Endothelial cell of umbilical vein (primary cell): ENCODE results near the gene MED4. TPM values are rescaled to one million over a fixed set of nuclear protein-coding genes. Genes with fewer than 3 reads are reported as not detected.
A peak's percentile ranks its signal among the peaks of the same experiment; 100 is the strongest.

ENCODE experiments used
- BruUV-seq: library from RNA; stranded (reverse); fragments of 400-500 nt; replicated peaks from 2 replicates; lab custom pipeline; 2021; lab: Mats Ljungman, UMichigan
- CTCF ChIA-PET: fragments of 300-600, 350-600 bp; sonication (Branson Sonifier 250); formaldehyde crosslinking; loops from one replicate; lab custom pipeline; 2021; ENCODE audit warnings: antibody characterized with exemption, inconsistent platforms; lab: Charles Lee
- POLR2A ChIA-PET: fragments of 300-600, 350-600 bp; sonication (Branson Sonifier 250); formaldehyde crosslinking; loops from one replicate; lab custom pipeline; 2021; ENCODE audit warnings: antibody characterized with exemption, inconsistent platforms; lab: Charles Lee
- DNase-seq: peaks from one replicate; pipeline ENCODE4 v3.0.0-alpha.2; 2011; ENCODE audit warnings: low read depth, low spot score
- FAIRE-seq: peaks from 2 replicates; lab custom pipeline; 2011; peaks lifted over from hg19 to GRCh38; lab: Jason Lieb, UNC
- H2AFZ ChIP-seq: 2 replicates; pipeline ENCODE4 v1.6.0; 2012; ENCODE audit warnings: low read depth, low read length, control low read depth, inconsistent platforms
- H3K27ac ChIP-seq: 2 replicates; pipeline ENCODE4 v1.5.1; 2011; ENCODE audit warnings: low read depth, mild to moderate bottlenecking, control low read depth, low read length, moderate library complexity; ENCODE audit not compliant: insufficient read depth
- H3K27me3 ChIP-seq, 2 experiments: 2 replicates each; pipeline versions ENCODE4 v1.6.0 to v1.6.1; 2011; ENCODE audit warnings: low read length in 2 of 2, mixed read lengths in 1 of 2; ENCODE audit not compliant: control insufficient read depth in 2 of 2, insufficient read depth in 2 of 2
- H3K36me3 ChIP-seq, 2 experiments: 2 replicates in 1 of 2; 3 replicates in 1 of 2; pipeline ENCODE4 v1.5.1; 2011; ENCODE audit warnings: low read length in 2 of 2, mild to moderate bottlenecking in 1 of 2, moderate library complexity in 1 of 2; ENCODE audit not compliant: control insufficient read depth in 2 of 2, insufficient read depth in 2 of 2; ENCODE audit errors: extremely low read depth in 1 of 2
- H3K4me1 ChIP-seq: 3 replicates; pipeline ENCODE4 v1.5.1; 2011; ENCODE audit warnings: mild to moderate bottlenecking, low read length; ENCODE audit not compliant: control insufficient read depth, insufficient read depth; ENCODE audit errors: extremely low read depth
- H3K4me2 ChIP-seq: 2 replicates; pipeline ENCODE4 v1.6.1; 2011; ENCODE audit warnings: low read length, control low read depth, mixed read lengths; ENCODE audit not compliant: insufficient read depth
- H3K4me3 ChIP-seq, 3 experiments: fragments of 200-600 bp in 1 of 3; sonication (generic), shearing (Covaris generic) in 1 of 3; replicated peaks in 1 of 3; 2 replicates each; pipeline ENCODE4 v1.5.1; 2011 to 2016; ENCODE audit warnings: control low read depth in 3 of 3, low read length in 3 of 3, mild to moderate bottlenecking in 2 of 3, inconsistent platforms in 1 of 3, low read depth in 1 of 3, moderate library complexity in 1 of 3; ENCODE audit not compliant: insufficient read depth in 1 of 3
- H3K79me2 ChIP-seq: 2 replicates; pipeline ENCODE4 v1.6.0; 2012; ENCODE audit warnings: low read length, inconsistent platforms; ENCODE audit not compliant: control insufficient read depth, insufficient read depth
- H3K9ac ChIP-seq: replicated peaks from 2 replicates; pipeline ENCODE3; 2011; ENCODE audit warnings: low read length, control low read depth; ENCODE audit not compliant: insufficient read depth; ENCODE audit errors: extremely low read depth
- H3K9me1 ChIP-seq: replicated peaks from 3 replicates; pipeline ENCODE4 v1.6.0; 2011; ENCODE audit warnings: mild to moderate bottlenecking, low read length; ENCODE audit not compliant: control insufficient read depth, insufficient read depth; ENCODE audit errors: extremely low read depth
- H3K9me3 ChIP-seq: replicated peaks from 2 replicates; pipeline ENCODE4 v1.5.1; 2012; ENCODE audit warnings: low read length, inconsistent platforms; ENCODE audit not compliant: control insufficient read depth, insufficient read depth
- H4K20me1 ChIP-seq: replicated peaks from 2 replicates; pipeline ENCODE3; 2011; ENCODE audit warnings: mild to moderate bottlenecking, low read length; ENCODE audit not compliant: control insufficient read depth, insufficient read depth; ENCODE audit errors: extremely low read depth
- CTCF ChIP-seq, 2 donors: IDR thresholded peaks; 1 replicate in 1 of 2; 2 replicates in 1 of 2; pipeline ENCODE4 v1.5.1; 2011; ENCODE audit warnings: low read length in 2 of 2, mild to moderate bottlenecking in 2 of 2, moderate library complexity in 2 of 2, control low read depth in 1 of 2, inconsistent platforms in 1 of 2, low read depth in 1 of 2; ENCODE audit not compliant: insufficient read depth in 1 of 2; ENCODE audit errors: extremely low read depth in 1 of 2
- EZH2 ChIP-seq: IDR thresholded peaks from 2 replicates; pipeline ENCODE4 v1.6.1; 2012; ENCODE audit warnings: borderline replicate concordance, low read depth, mild to moderate bottlenecking, moderate library complexity, low read length, inconsistent platforms; ENCODE audit not compliant: severe bottlenecking
- FOS ChIP-seq: IDR thresholded peaks from 2 replicates; pipeline ENCODE4 v1.6.1; 2011; ENCODE audit warnings: mild to moderate bottlenecking, low read length, moderate library complexity, borderline replicate concordance; ENCODE audit not compliant: insufficient read depth
- GATA2 ChIP-seq: IDR thresholded peaks from 2 replicates; pipeline ENCODE4 v1.7.0; 2011; ENCODE audit warnings: low read depth, mild to moderate bottlenecking, moderate library complexity, mixed read lengths, low read length; ENCODE audit not compliant: insufficient read length, insufficient read depth
- JUN ChIP-seq: IDR thresholded peaks from 2 replicates; pipeline ENCODE4 v1.6.1; 2011; ENCODE audit warnings: borderline replicate concordance, low read depth; ENCODE audit not compliant: insufficient read length, insufficient read depth
- MAX ChIP-seq: IDR thresholded peaks from 2 replicates; pipeline ENCODE4 v1.6.1; 2011; ENCODE audit not compliant: insufficient read depth, insufficient read length
- MYC ChIP-seq: IDR thresholded peaks from one replicate; pipeline ENCODE4 v1.6.1; 2011; ENCODE audit warnings: mild to moderate bottlenecking, low read depth, low read length
- POLR2A ChIP-seq: IDR thresholded peaks from 2 replicates; pipeline ENCODE4 v1.6.1; 2012; ENCODE audit warnings: low read depth, mild to moderate bottlenecking, control low read depth, low read length
- POLR2AphosphoS5 ChIP-seq: IDR thresholded peaks from 2 replicates; pipeline ENCODE4 v1.6.1; 2012; ENCODE audit warnings: low read depth, mild to moderate bottlenecking, control low read depth, low read length, moderate library complexity; ENCODE audit not compliant: insufficient read depth
- dilution Hi-C: fragments of 300-500 bp; cut with MboI; formaldehyde crosslinking; loops from one replicate; pipeline ENCODE4 v1.15.0; 2019; ENCODE audit warnings: low sequenced_read_pairs; ENCODE audit not compliant: extremely low pct_ligation_motif_present
- intact Hi-C: fragments of 100-400 bp; cut with micrococcal nuclease; formaldehyde crosslinking; loops from one replicate; pipeline ENCODE4 v1.10.0; 2022
- polyA plus RNA-seq, 4 experiments: library from polyadenylated mRNA; depleted of rRNA in 3 of 4; stranded (reverse) in 3 of 4; unstranded in 1 of 4; fragments of >200 nt; gene quantifications; 2 replicates each; pipeline versions ENCODE4 v1.2.1 to v1.2.3, GENCODE V29; 2011 to 2012; ENCODE audit warnings: missing spikeins in 1 of 4
- total RNA-seq: library from RNA; stranded (reverse); gene quantifications from 2 replicates; pipeline ENCODE4 v1.2.3, GENCODE V29; 2021

MED4 gene
- total and polyA plus RNA-seq, 2 donors (not counting 3 experiments of a cell fraction or from before 2014, with no cell fraction given) = 21.9 to 43.3 TPM

- POLR2A ChIA-PET = no interaction called here
- Histone ChIP-seq H2AFZ (no peak overlapping the region), H3K36me3 (peaks cover 2 to 3% of the 10 kb centered on the region in 2 experiments)
Measured at GRCh38 chr13:48038761-48039160, 56.1 kb downstream of the MED4 start.

More at GRCh38 chr13:48038761-48039160, 56.1 kb downstream of the MED4 start:
- BruUV-seq = no TSS peak
- Histone ChIP-seq H4K20me1 (no peaks in the 10 kb centered on the region), H3K27ac (peak overlapping the region; percentile 5), H3K4me3 (peak overlapping the region in 1 of 3 experiments; percentile 75), H3K4me1 (peaks cover 21% of the 10 kb centered on the region), H3K9ac (no peak overlapping the region), H3K4me2 (peak overlapping the region; percentile 39), H3K9me1 (no peaks in the 10 kb centered on the region), H3K27me3 (no peaks in the 10 kb centered on the region), H3K79me2 (peaks cover 3% of the 10 kb centered on the region), H3K9me3 (no peaks in the 10 kb centered on the region)
- intact Hi-C loops (loop anchor here (1.0 to 5.0 kb wide), 2 partner anchors 57 to 264 kb away; partner anchors contain the start of genes MED4 and RB1), dilution Hi-C loops (no loop called here)
- CTCF ChIA-PET = interaction anchor here (0.9 to 2.2 kb wide), 14 partner anchors 9 to 731 kb away, joined by 3 to 16 read pairs (median 5); partner anchors contain the start of genes ITM2B and MED4
- TF ChIP-seq FOS (no peak), GATA2 (no peak), EZH2 (no peak), JUN (no peak), CTCF (IDR thresholded peaks at IDR 0.05; ENCODE audit: extremely low read depth in 1 of 2, insufficient read depth in 1 of 2, low read depth in 1 of 2, low read length in 2 of 2) (no peak), POLR2A (no peak), MYC (no peak), POLR2AphosphoS5 (no peak), MAX (no peak)
- DNase-seq (peak; percentile 41), FAIRE-seq (no peak)
